GM23338 (cell line): ENCODE results near the gene SEC14L6. TPM values are rescaled to one million over a fixed set of nuclear protein-coding genes. Genes with fewer than 3 reads are reported as not detected.

Experiments used
- ATAC-seq: fragments of 200-7000 bp; cut with Tn5 transposase; 3 replicates; pipeline ENCODE4 v1.9.1; 2020
- DNase-seq: peaks from one replicate; pipeline ENCODE4 v3.0.0-alpha.2; 2015; ENCODE audit warnings: low spot score
- H2AFZ ChIP-seq: fragments of 200-600 bp; sonication (generic); 2 replicates; pipeline ENCODE4 v1.8.0; 2016; ENCODE audit warnings: antibody characterized with exemption, mild to moderate bottlenecking, moderate library complexity
- H3F3A ChIP-seq: fragments of 200-600 bp; sonication (generic); replicated peaks from 2 replicates; pipeline ENCODE4 v1.8.0; 2017; ENCODE audit warnings: antibody characterized with exemption, mixed run types, low read depth
- H3K27ac ChIP-seq: fragments of 200-600 bp; sonication (generic); 2 replicates; pipeline ENCODE4 v1.6.1; 2016; ENCODE audit warnings: low read depth
- H3K27me3 ChIP-seq: fragments of 200-600 bp; sonication (generic); 2 replicates; pipeline ENCODE4 v1.8.0; 2016; ENCODE audit warnings: mild to moderate bottlenecking, mixed run types, moderate library complexity; ENCODE audit not compliant: insufficient read depth
- H3K36me3 ChIP-seq: fragments of 200-600 bp; sonication (generic); 2 replicates; pipeline ENCODE4 v1.8.0; 2016; ENCODE audit warnings: mild to moderate bottlenecking; ENCODE audit not compliant: insufficient read depth
- H3K4me1 ChIP-seq: fragments of 200-600 bp; sonication (generic); 2 replicates; pipeline ENCODE4 v1.8.0; 2016; ENCODE audit warnings: mild to moderate bottlenecking, moderate library complexity; ENCODE audit not compliant: insufficient read depth
- H3K4me2 ChIP-seq: fragments of 200-600 bp; sonication (generic); 2 replicates; pipeline ENCODE4 v1.7.1; 2017; ENCODE audit warnings: mixed run types
- H3K4me3 ChIP-seq: fragments of 200-600 bp; sonication (generic); 2 replicates; pipeline ENCODE4 v1.6.1; 2016; ENCODE audit warnings: mixed run types
- H3K79me2 ChIP-seq: fragments of 200-600 bp; sonication (generic); replicated peaks from 2 replicates; pipeline ENCODE4 v1.8.0; 2017; ENCODE audit warnings: mild to moderate bottlenecking; ENCODE audit not compliant: insufficient read depth
- H3K9me2 ChIP-seq: fragments of 200-600 bp; sonication (generic); 2 replicates; pipeline ENCODE4 v1.8.0; 2017; ENCODE audit not compliant: insufficient read depth
- H4K20me1 ChIP-seq: fragments of 200-600 bp; sonication (generic); replicated peaks from 2 replicates; pipeline ENCODE4 v1.8.0; 2017; ENCODE audit warnings: mild to moderate bottlenecking; ENCODE audit not compliant: insufficient read depth
- H3K27ac Mint-ChIP-seq: 2 replicates; pipeline ENCODE4 v1.8.0; 2020; ENCODE audit warnings: inconsistent platforms, mild to moderate bottlenecking, moderate library complexity, mixed read lengths
- H3K27me3 Mint-ChIP-seq: 3 replicates; pipeline ENCODE4 v1.8.0; 2022; ENCODE audit warnings: low read depth, mild to moderate bottlenecking, moderate library complexity, mixed read lengths, inconsistent platforms; ENCODE audit not compliant: insufficient read depth, poor library complexity
- H3K36me3 Mint-ChIP-seq: 3 replicates; pipeline ENCODE4 v1.8.0; 2021; ENCODE audit warnings: low read depth, mild to moderate bottlenecking, inconsistent platforms, moderate library complexity, mixed read lengths
- H3K4me1 Mint-ChIP-seq: 3 replicates; pipeline ENCODE4 v1.8.0; 2020; ENCODE audit warnings: mild to moderate bottlenecking, inconsistent platforms, mixed read lengths
- H3K4me3 Mint-ChIP-seq: 3 replicates; pipeline ENCODE4 v1.8.0; 2021; ENCODE audit warnings: moderate library complexity, mild to moderate bottlenecking, inconsistent platforms, mixed read lengths
- H3K9me3 Mint-ChIP-seq: 3 replicates; pipeline ENCODE4 v1.8.0; 2020; ENCODE audit warnings: moderate library complexity, mild to moderate bottlenecking, inconsistent platforms, mixed read lengths
- CREB1 ChIP-seq: fragments of 250-450 bp; sonication (Bioruptor Pico); IDR thresholded peaks from 2 replicates; pipeline ENCODE4 v1.5.0; 2020; ENCODE audit warnings: low read depth, mild to moderate bottlenecking, moderate library complexity
- EZH2 ChIP-seq: fragments of 200-600 bp; sonication (generic); IDR thresholded peaks from one replicate; pipeline ENCODE4 v1.8.0; 2017; ENCODE audit warnings: antibody characterized with exemption, mild to moderate bottlenecking, low read depth; ENCODE audit not compliant: unreplicated experiment
- EZH2phosphoT487 ChIP-seq: fragments of 200-600 bp; sonication (generic); IDR thresholded peaks from one replicate; pipeline ENCODE4 v1.8.1; 2018; ENCODE audit warnings: antibody characterized with exemption; ENCODE audit not compliant: unreplicated experiment
- JUNB ChIP-seq: IDR thresholded peaks from one replicate; pipeline ENCODE4 v1.6.1; 2016; ENCODE audit warnings: antibody characterized with exemption; ENCODE audit not compliant: unreplicated experiment
- POLR2AphosphoS5 ChIP-seq: IDR thresholded peaks from 2 replicates; pipeline ENCODE4 v1.6.1; 2016; ENCODE audit warnings: antibody characterized with exemption, low read depth
- STAT1 ChIP-seq: IDR thresholded peaks from one replicate; pipeline ENCODE4 v1.6.1; 2016; ENCODE audit warnings: antibody characterized with exemption; ENCODE audit not compliant: unreplicated experiment
- ZNF114 ChIP-seq: fragments of 250-450 bp; sonication (Bioruptor Pico); IDR thresholded peaks from 2 replicates; pipeline ENCODE4 v1.5.0; 2020; ENCODE audit warnings: mild to moderate bottlenecking, moderate library complexity
- ZNF331 ChIP-seq: fragments of 250-450 bp; sonication (Bioruptor Pico); IDR thresholded peaks from 2 replicates; pipeline ENCODE4 v1.5.0; 2020; ENCODE audit warnings: low read depth, mild to moderate bottlenecking, moderate library complexity
- polyA plus RNA-seq: library from polyadenylated mRNA; unstranded; fragments of >200 nt; fragmentation: Nextera tagmentation; extraction: Ambion mirVana; gene quantifications from 2 replicates; pipeline ENCODE4 v1.2.1, GENCODE V29; 2016
- total RNA-seq: library from RNA; depleted of rRNA; stranded (reverse); fragments of >200 nt; shearing (Covaris generic); gene quantifications from 2 replicates; pipeline ENCODE4 v1.2.3, GENCODE V29; 2014
- TF ChIP-seq, protein P1 (sequence below): IDR thresholded peaks from one replicate; pipeline ENCODE4 v1.6.1; 2018; ENCODE audit warnings: antibody characterized with exemption; ENCODE audit not compliant: unreplicated experiment
- TF ChIP-seq, protein P2 (sequence below), 2 experiments: fragments of 200-600 bp in 1 of 2; sonication (generic) in 1 of 2; conservative IDR thresholded peaks; 2 replicates each; pipeline versions ENCODE4 v1.5.1 to v1.6.1; 2016 to 2017; ENCODE audit warnings: antibody characterized with exemption in 2 of 2, low read depth in 2 of 2, mild to moderate bottlenecking in 2 of 2, moderate library complexity in 1 of 2
- TF ChIP-seq, protein P3 (sequence below): IDR thresholded peaks from 2 replicates; pipeline ENCODE4 v1.6.1; 2016; ENCODE audit warnings: antibody characterized with exemption

Gene SEC14L6
- total and polyA plus RNA-seq, 2 experiments from 2014 or later, result 0.84 to 2.1 TPM

DNA sequence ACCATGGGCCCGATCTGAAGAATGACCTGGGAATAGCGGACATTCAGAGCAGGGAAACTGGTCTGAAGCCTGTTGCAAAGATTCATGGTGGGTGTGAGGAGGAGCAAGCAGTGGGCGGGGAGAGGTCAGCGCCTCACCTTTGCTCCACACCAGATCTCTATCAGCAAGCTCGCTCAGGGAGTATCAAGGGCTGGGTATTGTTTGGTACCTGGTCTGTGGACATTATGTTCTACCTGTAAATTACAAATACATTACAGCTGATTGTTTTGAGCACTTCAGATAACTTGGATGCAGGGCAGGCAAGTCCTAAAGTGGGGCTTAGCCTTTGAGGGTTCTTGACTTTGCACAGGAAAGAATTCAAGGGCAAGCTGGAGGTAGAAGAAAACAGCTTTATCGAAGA is 30.3 kb downstream of the SEC14L6 start:
- Histone ChIP-seq H3K36me3 (no peaks in the 10 kb centered on the region), H3K27ac (no peak overlapping the region), H3K4me2 (no peak overlapping the region), H3K27me3 (no peaks in the 10 kb centered on the region), H3K9me2 (no peaks in the 10 kb centered on the region; the same call in 1 of the 2 replicates), H3K79me2 (no peaks in the 10 kb centered on the region), H2AFZ (no peak overlapping the region), H3K4me3 (no peak overlapping the region), H3K4me1 (no peaks in the 10 kb centered on the region), H4K20me1 (no peaks in the 10 kb centered on the region), H3F3A (no peaks in the 10 kb centered on the region)
- Mint-ChIP-seq H3K9me3 (peaks cover 6% of the 10 kb centered on the region; the same call in 2 of the 3 replicates), H3K4me1 (no peaks in the 10 kb centered on the region), H3K36me3 (no peaks in the 10 kb centered on the region), H3K27me3 (peaks cover 2% of the 10 kb centered on the region), H3K4me3 (no peak overlapping the region), H3K27ac (no peak overlapping the region)
- ATAC-seq (no peak), DNase-seq (no peak)
- TF ChIP-seq, protein P1, sequence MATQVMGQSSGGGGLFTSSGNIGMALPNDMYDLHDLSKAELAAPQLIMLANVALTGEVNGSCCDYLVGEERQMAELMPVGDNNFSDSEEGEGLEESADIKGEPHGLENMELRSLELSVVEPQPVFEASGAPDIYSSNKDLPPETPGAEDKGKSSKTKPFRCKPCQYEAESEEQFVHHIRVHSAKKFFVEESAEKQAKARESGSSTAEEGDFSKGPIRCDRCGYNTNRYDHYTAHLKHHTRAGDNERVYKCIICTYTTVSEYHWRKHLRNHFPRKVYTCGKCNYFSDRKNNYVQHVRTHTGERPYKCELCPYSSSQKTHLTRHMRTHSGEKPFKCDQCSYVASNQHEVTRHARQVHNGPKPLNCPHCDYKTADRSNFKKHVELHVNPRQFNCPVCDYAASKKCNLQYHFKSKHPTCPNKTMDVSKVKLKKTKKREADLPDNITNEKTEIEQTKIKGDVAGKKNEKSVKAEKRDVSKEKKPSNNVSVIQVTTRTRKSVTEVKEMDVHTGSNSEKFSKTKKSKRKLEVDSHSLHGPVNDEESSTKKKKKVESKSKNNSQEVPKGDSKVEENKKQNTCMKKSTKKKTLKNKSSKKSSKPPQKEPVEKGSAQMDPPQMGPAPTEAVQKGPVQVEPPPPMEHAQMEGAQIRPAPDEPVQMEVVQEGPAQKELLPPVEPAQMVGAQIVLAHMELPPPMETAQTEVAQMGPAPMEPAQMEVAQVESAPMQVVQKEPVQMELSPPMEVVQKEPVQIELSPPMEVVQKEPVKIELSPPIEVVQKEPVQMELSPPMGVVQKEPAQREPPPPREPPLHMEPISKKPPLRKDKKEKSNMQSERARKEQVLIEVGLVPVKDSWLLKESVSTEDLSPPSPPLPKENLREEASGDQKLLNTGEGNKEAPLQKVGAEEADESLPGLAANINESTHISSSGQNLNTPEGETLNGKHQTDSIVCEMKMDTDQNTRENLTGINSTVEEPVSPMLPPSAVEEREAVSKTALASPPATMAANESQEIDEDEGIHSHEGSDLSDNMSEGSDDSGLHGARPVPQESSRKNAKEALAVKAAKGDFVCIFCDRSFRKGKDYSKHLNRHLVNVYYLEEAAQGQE, result no peak
- TF ChIP-seq ZNF114 (CRISPR knock-in tag) (no peak), CREB1 (no peak), JUNB (no peak)
- TF ChIP-seq, protein P2, sequence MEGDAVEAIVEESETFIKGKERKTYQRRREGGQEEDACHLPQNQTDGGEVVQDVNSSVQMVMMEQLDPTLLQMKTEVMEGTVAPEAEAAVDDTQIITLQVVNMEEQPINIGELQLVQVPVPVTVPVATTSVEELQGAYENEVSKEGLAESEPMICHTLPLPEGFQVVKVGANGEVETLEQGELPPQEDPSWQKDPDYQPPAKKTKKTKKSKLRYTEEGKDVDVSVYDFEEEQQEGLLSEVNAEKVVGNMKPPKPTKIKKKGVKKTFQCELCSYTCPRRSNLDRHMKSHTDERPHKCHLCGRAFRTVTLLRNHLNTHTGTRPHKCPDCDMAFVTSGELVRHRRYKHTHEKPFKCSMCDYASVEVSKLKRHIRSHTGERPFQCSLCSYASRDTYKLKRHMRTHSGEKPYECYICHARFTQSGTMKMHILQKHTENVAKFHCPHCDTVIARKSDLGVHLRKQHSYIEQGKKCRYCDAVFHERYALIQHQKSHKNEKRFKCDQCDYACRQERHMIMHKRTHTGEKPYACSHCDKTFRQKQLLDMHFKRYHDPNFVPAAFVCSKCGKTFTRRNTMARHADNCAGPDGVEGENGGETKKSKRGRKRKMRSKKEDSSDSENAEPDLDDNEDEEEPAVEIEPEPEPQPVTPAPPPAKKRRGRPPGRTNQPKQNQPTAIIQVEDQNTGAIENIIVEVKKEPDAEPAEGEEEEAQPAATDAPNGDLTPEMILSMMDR (conservative IDR thresholded peaks at IDR 0.05; ENCODE audit: low read depth in 2 of 2), result no peak

DNA sequence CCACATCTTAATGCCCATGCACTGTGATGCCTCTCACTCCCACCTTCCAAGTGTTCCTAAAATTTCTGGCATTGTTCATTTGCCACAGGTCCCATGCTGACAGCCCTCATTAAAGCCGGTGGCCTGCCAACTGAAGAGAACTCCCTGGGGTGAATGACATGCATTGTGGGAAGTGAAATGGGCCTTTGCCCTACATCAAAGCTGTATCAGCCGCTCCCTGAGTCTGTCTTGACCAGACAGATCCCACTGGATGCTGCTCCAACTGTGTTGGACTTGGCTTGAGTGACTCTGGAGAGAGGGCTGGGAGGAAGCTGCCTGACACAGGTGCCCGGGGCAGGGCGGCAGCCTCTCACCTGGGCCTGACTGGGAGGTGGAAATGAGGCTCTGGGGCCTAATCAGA is 32.3 kb downstream of the SEC14L6 start:
- no peaks in the 10 kb centered on the region for H3K27me3 ChIP-seq
- H3K4me1 ChIP-seq, result no peaks in the 10 kb centered on the region
- Mint-ChIP-seq H3K27me3 (peaks cover 2% of the 10 kb centered on the region), H3K9me3 (peaks cover 6% of the 10 kb centered on the region; the same call in 2 of the 3 replicates), H3K4me3 (no peak overlapping the region), H3K4me1 (no peaks in the 10 kb centered on the region), H3K36me3 (no peaks in the 10 kb centered on the region), H3K27ac (no peak overlapping the region)
- TF ChIP-seq EZH2phosphoT487 (no peak), ZNF331 (CRISPR knock-in tag) (no peak), POLR2AphosphoS5 (no peak), CREB1 (no peak), STAT1 (no peak), EZH2 (no peak), JUNB (no peak)
- TF ChIP-seq, protein P3, sequence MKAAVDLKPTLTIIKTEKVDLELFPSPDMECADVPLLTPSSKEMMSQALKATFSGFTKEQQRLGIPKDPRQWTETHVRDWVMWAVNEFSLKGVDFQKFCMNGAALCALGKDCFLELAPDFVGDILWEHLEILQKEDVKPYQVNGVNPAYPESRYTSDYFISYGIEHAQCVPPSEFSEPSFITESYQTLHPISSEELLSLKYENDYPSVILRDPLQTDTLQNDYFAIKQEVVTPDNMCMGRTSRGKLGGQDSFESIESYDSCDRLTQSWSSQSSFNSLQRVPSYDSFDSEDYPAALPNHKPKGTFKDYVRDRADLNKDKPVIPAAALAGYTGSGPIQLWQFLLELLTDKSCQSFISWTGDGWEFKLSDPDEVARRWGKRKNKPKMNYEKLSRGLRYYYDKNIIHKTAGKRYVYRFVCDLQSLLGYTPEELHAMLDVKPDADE, result no peak
- H3K36me3 ChIP-seq, result no peaks in the 10 kb centered on the region
- ATAC-seq (no peak), DNase-seq (no peak)
- no peaks in the 10 kb centered on the region for H3F3A ChIP-seq
- H3K4me2 ChIP-seq, result no peak overlapping the region
- H3K79me2 ChIP-seq, result no peaks in the 10 kb centered on the region
- H4K20me1 ChIP-seq, result no peaks in the 10 kb centered on the region
- H3K9me2 ChIP-seq, result no peaks in the 10 kb centered on the region; the same call in 1 of the 2 replicates
- H3K4me3 ChIP-seq, result no peak overlapping the region
- no peak overlapping the region for H3K27ac ChIP-seq
- H2AFZ ChIP-seq, result no peak overlapping the region
